ENCODE results near the gene PACS2. TPM values are rescaled to one million over a fixed set of nuclear protein-coding genes. Genes with fewer than 3 reads are reported as not detected.
"Not testable (repeated sequence)": the region's sequence is repeated elsewhere in the genome, so short reads cannot be mapped to it uniquely, and the experiment has no call there.

The PACS2 gene
- total RNA-seq, 1 experiment from 2014 or later: 27.3 TPM

DNA sequence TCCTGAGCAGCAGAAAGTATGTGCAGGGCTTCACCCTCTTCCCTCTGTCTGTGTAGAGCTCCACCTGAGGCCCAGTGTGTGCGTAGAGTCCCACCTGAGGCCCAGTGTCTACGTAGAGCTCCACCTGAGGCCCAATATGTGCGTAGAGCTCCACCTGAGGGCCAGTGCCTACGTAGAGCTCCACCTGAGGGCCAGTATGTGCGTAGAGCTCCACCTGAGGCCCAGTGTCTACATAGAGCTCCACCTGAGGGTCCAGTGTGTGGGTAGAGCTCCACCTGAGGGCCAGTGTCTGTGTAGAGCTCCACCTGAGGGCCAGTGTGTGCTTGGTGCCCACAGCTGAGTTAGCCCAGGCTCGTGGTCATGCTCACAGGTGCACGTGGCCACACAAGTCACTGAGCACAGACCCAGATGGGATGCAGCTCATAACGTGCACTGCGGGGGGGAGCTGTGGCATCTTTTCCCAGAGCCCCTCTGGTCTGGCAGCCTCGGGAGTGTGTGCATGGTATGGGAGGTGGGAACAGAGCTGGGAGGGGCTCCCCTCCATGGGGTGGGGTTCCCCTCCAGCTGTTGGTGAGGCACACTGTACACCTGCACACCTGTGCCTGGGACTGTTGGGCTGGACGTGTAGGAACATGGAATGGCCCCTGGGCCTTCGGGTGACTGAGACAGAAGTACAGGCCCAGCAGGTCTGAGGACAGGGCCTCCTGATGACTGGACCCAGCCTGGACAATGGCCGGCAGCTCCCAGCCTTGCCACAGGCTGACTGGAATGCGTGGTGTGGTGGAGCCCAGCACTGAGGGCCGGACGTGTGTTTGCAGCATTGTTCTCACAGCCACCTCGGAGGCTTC, 20.1 kb downstream of the PACS2 start:
- H3K4me1 ChIP-seq (replicated peaks): peaks cover 6% of the 10 kb centered on the region
- peaks cover 2% of the 10 kb centered on the region; the same call in 1 of the 2 replicates for H3K9me3 ChIP-seq (replicated peaks)
- no peak for DNase-seq (ENCODE audit: low read depth in 1 of 2, low spot score in 2 of 2)
- no peaks in the 10 kb centered on the region for H3K36me3 ChIP-seq
- H3K27me3 ChIP-seq (replicated peaks): no peaks in the 10 kb centered on the region
- no peak overlapping the region for H3K27ac ChIP-seq
- H3K4me3 ChIP-seq: no peak overlapping the region

GRCh38 chr14:105335231-105335542, 20.6 kb downstream of the PACS2 start:
- not testable (repeated sequence) for H3K27me3 ChIP-seq (replicated peaks); H3K4me1 ChIP-seq (replicated peaks)

DNA sequence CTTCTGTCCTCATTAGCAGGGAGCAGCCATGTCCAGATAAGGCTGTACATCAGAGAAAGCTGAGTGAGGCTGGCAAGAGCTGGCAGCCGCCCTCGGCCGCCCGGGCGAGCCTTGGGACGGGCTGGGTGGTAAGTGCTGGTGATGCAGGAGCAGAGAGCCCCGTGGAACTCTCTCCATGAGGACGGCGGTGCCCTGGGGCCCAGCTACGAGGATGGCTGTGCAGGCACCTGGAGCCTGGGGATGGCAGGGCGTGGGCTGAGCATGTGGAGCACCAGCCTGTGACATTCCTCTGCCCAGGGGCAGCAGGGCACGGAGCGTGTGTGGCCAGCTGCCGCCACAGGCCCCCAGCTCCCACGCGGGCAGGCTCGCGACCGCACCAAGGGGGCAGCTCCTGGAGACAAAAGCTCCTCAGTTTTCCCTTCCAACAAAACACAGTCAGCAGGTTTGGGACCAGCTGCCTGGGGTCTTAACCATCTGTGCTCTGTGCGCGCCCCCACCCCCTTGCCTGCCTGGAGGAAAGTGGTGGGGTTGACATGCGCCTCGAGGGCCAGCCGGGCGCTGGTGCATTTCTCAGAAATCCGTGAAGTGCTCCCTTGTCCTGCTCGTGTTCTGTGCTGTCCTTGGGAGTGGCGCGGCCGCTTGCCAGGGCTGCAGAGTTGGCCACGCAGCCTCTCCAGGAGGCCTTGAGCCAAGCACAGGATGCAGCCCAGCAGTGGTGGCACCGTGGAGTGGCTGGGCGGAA, 21.4 kb downstream of the PACS2 start:
- H3K9me3 ChIP-seq (replicated peaks): peaks cover 2% of the 10 kb centered on the region; the same call in 1 of the 2 replicates
- H3K27ac ChIP-seq: no peak overlapping the region
- H3K4me1 ChIP-seq (replicated peaks): peaks cover 6% of the 10 kb centered on the region
- no peaks in the 10 kb centered on the region for H3K27me3 ChIP-seq (replicated peaks)
- no peak overlapping the region for H3K4me3 ChIP-seq
- DNase-seq (ENCODE audit: low read depth in 1 of 2, low spot score in 2 of 2): no peak
- no peaks in the 10 kb centered on the region for H3K36me3 ChIP-seq

More at GRCh38 chr14:105335231-105335542, 20.6 kb downstream of the PACS2 start:
- not testable (repeated sequence) for DNase-seq (ENCODE audit: low read depth in 1 of 2, low spot score in 2 of 2); H3K27ac ChIP-seq; H3K9me3 ChIP-seq (replicated peaks); H3K36me3 ChIP-seq; H3K4me3 ChIP-seq

- no peak for DNase-seq (ENCODE audit: low read depth in 1 of 2, low spot score in 2 of 2)
- Histone ChIP-seq H3K4me3 (no peak overlapping the region), H3K27me3 (replicated peaks) (no peaks in the 10 kb centered on the region), H3K36me3 (no peaks in the 10 kb centered on the region), H3K27ac (no peak overlapping the region), H3K4me1 (replicated peaks) (peaks cover 6% of the 10 kb centered on the region), H3K9me3 (replicated peaks) (peaks cover 2% of the 10 kb centered on the region; the same call in 1 of the 2 replicates)
These were observed 22.1 kb downstream of the PACS2 start for GRCh38 chr14:105336477-105337287.

DNA sequence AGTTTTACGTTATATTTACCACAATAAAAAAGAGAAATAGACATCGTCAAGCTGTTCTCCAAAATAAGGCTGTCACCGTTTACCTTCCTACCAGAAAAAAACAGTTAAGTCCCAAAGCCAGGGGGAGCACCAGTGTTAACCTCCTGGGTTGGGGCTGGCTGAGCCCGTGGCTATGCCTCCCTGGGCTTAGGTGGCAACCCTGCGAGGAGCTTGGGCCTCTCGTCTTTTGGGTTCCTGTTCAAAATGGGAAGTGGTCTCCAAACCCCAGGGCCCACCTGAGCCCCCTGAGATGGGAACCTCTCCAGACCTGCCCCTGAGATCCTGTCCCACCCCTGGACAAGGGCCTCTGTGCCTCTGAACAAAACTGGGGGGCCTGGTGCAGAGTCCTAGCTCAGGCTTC, 22.9 kb downstream of the PACS2 start:
- Histone ChIP-seq H3K4me1 (replicated peaks) (peaks cover 1% of the 10 kb centered on the region), H3K27ac (no peak overlapping the region), H3K36me3 (no peaks in the 10 kb centered on the region), H3K27me3 (replicated peaks) (no peaks in the 10 kb centered on the region), H3K4me3 (no peak overlapping the region), H3K9me3 (replicated peaks) (no peaks in the 10 kb centered on the region)
- DNase-seq (ENCODE audit: low read depth in 1 of 2, low spot score in 2 of 2): no peak

- Histone ChIP-seq H3K36me3 (no peaks in the 10 kb centered on the region), H3K9me3 (replicated peaks) (no peaks in the 10 kb centered on the region), H3K27ac (no peak overlapping the region), H3K27me3 (replicated peaks) (no peaks in the 10 kb centered on the region), H3K4me3 (no peak overlapping the region), H3K4me1 (replicated peaks) (no peaks in the 10 kb centered on the region)
- DNase-seq (ENCODE audit: low read depth in 1 of 2, low spot score in 2 of 2): no peak
These were observed 23.6 kb downstream of the PACS2 start for GRCh38 chr14:105337966-105338741.

DNA sequence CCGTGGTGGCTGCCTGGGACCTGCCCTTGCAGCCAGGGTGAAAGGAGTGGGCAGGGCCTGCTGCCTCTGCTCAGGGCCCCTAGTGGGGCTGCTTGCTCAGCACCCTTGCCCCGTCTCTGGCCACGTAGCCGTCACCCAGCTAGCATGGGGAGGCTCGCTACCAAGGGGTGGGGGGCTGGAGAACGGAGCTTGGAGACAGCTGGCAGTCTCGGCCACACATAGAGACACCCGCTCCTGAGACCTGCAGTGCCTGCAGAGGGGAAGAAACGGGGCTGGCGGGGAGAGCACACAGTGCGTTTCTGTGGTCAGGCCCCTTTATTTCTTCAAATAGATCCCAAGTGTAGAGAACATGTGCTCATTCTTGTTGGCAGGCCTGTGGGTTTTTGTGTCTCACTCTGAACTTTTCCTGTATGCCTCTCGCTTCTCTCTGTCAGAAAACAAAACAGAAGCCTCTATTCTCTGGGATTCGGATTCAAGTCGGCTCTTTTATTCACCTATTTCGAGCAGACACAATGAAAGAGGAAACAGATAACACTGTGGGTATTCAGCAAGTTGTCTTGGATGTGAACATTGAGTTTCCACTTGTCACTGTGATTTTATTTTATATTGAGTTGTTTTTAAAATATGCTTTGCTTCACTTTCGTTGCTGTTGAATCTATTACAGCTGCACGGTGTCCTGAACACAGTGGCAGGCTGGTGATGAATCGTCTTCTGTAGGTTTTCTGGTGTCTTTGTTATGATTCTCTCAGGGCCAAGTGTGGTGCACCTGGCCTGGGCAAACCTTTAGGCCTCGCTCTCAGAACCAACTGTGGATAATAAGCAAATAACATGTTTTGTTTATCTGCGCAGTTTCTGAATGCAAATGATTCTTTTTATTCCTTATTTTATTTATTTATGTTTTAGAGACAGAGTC, 26.5 kb downstream of the PACS2 start:
- H3K9me3 ChIP-seq (replicated peaks): no peaks in the 10 kb centered on the region
- H3K27ac ChIP-seq: no peak overlapping the region
- H3K4me3 ChIP-seq: no peak overlapping the region
- no peaks in the 10 kb centered on the region for H3K27me3 ChIP-seq (replicated peaks)
- H3K36me3 ChIP-seq: no peaks in the 10 kb centered on the region
- H3K4me1 ChIP-seq (replicated peaks): no peaks in the 10 kb centered on the region
- no peak for DNase-seq (ENCODE audit: low read depth in 1 of 2, low spot score in 2 of 2)

DNA sequence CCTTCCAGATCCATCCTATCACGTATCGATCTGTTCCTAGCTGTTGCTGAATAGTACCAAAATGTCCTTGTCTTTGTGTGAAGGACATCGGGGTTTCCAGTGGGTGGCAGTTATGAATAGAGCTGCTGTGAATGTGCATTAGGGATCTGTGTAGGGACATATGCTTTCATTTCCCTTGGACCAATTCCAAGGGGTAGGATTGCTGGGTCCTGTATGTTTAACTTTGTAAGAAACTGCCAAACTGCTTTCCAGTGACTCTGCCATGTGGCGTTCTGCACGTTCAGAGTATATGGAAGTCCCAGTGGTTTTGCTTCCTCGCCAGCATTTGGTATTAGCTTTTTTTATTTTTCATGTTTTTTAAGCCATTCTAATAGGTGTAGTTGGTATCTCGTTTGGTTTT, 28.6 kb downstream of the PACS2 start:
- Histone ChIP-seq H3K27me3 (replicated peaks) (no peaks in the 10 kb centered on the region), H3K27ac (no peak overlapping the region)
- DNase-seq (ENCODE audit: low read depth in 1 of 2, low spot score in 2 of 2): no peak

GRCh38 chr14:105346200-105346533, 31.6 kb downstream of the PACS2 start:
- Histone ChIP-seq H3K4me1 (replicated peaks) (no peaks in the 10 kb centered on the region), H3K36me3 (no peaks in the 10 kb centered on the region), H3K9me3 (replicated peaks) (no peaks in the 10 kb centered on the region), H3K4me3 (no peak overlapping the region), H3K27me3 (replicated peaks) (no peaks in the 10 kb centered on the region), H3K27ac (no peak overlapping the region)
- no peak for DNase-seq (ENCODE audit: low read depth in 1 of 2, low spot score in 2 of 2)

More for the DNA sequence above, 28.6 kb downstream of the PACS2 start:
- H3K4me3 ChIP-seq: no peak overlapping the region
- no peaks in the 10 kb centered on the region for H3K9me3 ChIP-seq (replicated peaks)
- no peaks in the 10 kb centered on the region for H3K36me3 ChIP-seq
- H3K4me1 ChIP-seq (replicated peaks): no peaks in the 10 kb centered on the region

GRCh38 chr14:105346876-105347586, 32.5 kb downstream of the PACS2 start:
- H3K36me3 ChIP-seq: no peaks in the 10 kb centered on the region
- no peaks in the 10 kb centered on the region for H3K4me1 ChIP-seq (replicated peaks)
- DNase-seq (ENCODE audit: low read depth in 1 of 2, low spot score in 2 of 2): no peak
- H3K27ac ChIP-seq: no peak overlapping the region
- H3K27me3 ChIP-seq (replicated peaks): no peaks in the 10 kb centered on the region
- H3K4me3 ChIP-seq: no peak overlapping the region
- H3K9me3 ChIP-seq (replicated peaks): no peaks in the 10 kb centered on the region

- H3K36me3 ChIP-seq: no peaks in the 10 kb centered on the region
- H3K4me1 ChIP-seq (replicated peaks): no peaks in the 10 kb centered on the region
- DNase-seq (ENCODE audit: low read depth in 1 of 2, low spot score in 2 of 2): no peak
- H3K27ac ChIP-seq: no peak overlapping the region
- H3K9me3 ChIP-seq (replicated peaks): no peaks in the 10 kb centered on the region
- no peak overlapping the region for H3K4me3 ChIP-seq
- no peaks in the 10 kb centered on the region for H3K27me3 ChIP-seq (replicated peaks)
These were observed 33.0 kb downstream of the PACS2 start for GRCh38 chr14:105347587-105347968.
